ENCODE data around the gene FRS2.

FRS2 gene

DNA sequence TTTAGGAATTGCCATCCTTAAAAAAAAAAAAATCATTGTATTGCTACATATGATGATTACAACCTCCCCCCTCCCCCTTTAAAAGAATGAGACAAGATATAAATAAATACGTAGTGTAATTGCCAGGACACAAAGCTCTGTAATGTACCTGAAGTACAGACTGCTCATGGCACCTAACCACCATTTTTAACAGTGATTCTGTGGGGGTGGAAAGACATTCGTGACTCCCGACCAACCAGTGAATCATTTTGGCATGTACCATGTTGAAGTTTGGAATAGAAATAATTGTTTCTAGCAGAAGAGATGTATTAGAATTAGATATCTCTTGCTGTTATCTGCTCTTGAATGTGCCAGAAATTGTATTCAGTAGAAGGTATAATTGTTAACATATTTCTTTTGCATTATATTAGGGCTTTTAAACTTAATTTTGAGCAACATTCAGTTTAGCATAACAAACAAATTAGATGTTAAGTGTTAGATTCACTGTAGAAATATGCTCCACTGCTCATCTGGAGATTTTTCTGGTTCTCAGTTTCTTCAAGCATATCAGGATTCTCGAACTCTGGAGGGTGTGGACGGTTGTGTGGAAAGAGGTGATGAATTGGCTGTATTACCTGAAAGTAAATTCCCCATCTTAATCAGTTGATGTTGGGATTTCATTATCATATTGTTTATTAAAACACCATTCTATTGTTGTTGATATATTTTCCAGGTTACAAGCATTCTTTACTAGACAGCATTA, 31.1 kb downstream of the FRS2 start:
- no peak for DNase-seq (ENCODE audit: low read depth in 2 of 2)

DNA sequence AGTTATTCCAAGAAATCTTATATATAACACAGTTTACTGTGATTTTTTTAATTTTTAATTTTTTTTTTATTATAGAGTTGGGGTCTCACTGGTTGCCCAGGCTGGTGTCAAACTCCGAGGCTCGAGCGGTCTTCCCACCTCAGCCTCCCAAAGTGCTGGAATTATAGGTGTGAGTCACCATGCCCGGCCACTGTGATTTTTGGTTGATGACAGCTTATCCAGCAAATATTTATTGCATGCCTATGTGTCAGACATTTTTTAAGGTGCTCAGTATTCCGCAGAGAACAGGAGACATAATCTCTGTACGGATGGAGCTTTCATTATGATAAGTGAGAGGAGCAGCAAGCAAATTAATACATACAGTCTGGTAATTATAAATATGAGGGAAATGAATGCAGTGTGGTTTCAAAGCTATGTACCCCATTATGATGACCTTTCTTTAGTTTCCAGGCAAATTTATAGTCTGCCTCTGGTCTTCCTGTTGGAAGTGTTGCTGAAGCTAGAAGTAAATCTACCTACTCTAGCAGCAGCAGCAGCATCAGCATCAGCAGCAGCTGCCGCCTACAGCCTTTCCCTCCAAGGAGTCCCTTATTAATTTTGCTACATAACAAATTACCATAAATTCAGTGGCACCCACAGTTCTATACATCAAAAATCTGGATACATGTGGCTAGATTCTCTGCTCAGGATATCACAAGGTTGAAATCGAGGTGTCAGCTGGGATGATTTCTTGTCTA, 32.3 kb downstream of the FRS2 start:
- DNase-seq (ENCODE audit: low read depth in 2 of 2): no peak

DNA sequence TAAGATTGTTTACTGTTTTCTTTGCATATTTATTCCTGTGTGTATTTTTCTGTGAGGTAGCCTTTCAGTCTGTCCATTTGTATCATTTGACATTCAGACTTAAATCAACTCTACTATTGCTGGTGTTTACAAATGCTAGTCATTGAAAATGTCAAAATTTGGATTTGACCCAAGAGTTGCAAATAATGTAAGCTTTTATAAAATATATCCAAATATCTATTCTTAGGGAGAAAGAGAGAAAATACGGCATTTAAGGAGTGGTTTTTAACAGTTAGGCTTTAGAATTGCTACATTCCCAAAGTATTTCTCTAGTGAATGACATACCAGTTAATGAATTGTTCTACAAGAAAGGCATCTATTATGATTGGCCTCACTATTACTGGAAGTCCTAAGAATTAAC, 37.9 kb downstream of the FRS2 start:
- DNase-seq (ENCODE audit: low read depth in 2 of 2): no peak

DNA sequence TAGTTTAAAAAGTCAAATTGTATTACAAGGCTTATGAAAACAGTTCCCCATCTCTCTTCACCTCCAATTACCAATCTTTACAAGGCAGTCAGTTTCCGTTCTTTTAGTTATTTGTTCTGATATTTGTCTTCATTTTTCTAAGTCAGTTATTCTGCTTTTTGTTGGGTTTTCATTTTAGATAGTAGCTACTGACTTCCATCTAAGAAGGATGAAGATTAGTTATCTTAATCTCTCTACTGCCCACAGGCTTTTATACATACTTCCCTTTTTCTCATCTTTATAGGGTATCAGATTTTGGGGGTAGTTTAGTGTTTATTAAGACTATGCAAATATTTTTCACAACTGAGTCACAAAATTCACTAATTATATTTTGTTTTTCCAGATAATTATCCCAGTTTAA, 38.4 kb downstream of the FRS2 start:
- no peak for DNase-seq (ENCODE audit: low read depth in 2 of 2)

DNA sequence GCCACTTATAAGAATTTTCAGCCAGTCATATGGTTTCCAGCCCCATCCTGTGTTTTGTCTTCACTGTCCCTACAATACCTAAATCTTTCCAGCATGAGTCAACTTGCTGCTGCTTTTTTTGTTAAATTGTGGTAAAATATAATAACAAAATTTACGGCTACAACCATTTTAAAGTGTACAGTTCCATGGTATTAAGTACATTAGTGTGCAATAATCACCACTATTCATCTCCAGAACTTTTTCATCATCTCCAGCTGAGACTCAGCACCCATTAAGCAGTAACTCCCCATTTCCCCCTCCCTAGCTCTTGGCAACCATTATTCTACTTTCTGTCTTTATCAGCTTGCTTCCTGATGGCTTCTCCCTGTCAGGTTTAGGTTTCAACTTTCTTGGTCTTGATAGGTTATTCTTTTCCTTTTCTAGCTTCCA, 39.1 kb downstream of the FRS2 start:
- DNase-seq (ENCODE audit: low read depth in 2 of 2): no peak

DNA sequence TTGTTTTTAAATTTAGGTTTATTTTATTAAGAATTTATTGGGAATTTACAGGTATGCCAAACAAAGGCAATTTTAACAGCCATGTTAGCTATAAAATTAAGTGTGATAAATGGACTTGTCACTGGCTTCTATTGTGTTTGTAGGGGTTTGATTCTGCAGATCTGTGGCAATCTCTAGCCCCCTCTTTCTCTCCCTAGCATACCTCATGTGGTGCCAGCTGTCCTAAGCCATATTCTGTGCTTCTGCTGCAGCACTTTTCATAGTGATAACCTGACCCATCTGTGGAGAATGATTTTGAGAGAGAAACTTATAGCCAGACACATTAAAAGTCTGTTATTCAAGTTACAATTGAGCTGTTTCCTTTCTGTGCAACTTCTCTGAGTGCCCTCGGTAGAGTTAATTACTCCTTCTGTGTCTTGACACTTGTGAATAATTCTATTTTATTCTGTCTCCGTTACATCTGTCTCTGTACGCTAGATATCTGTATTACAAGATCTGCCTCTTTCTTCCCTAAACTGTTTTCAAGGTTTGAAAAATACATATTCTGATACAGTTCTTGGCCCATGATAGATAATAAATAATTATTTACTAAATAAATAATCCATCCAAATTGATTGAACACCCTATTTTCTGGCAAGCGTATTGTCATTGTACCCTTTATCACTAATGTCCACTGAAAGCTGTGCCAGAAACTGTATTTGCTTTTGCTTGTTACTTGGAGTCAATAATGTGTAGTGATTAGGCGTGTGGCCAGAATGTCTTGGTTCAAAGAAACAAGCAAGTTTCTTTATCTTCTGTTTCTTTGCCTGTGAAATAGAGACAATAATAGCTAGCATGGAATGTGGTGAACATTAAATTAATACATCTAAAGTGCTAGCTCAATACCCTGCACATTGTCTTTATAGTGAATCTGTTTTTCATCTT, 40.0 kb downstream of the FRS2 start:
- no peak for DNase-seq (ENCODE audit: low read depth in 2 of 2)

DNA sequence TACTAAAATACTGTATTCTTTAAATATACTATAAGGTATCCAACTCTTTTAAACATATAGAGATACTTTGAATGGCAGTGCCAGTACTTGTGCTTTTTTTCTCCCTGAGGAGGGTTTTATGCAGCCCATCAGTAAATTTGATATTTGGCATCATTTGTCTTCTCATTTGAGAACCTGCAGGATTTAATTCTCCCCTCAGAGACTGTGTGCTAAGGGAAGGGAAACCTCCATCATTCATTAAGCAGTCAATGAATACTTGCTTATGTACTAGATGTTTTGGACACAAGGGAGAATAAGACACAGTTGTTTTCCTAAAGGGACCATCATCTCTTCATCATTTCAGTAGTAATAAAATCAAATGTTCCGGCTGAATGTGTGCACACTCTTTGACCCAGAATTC, 40.8 kb downstream of the FRS2 start:
- no peak for DNase-seq (ENCODE audit: low read depth in 2 of 2)

DNA sequence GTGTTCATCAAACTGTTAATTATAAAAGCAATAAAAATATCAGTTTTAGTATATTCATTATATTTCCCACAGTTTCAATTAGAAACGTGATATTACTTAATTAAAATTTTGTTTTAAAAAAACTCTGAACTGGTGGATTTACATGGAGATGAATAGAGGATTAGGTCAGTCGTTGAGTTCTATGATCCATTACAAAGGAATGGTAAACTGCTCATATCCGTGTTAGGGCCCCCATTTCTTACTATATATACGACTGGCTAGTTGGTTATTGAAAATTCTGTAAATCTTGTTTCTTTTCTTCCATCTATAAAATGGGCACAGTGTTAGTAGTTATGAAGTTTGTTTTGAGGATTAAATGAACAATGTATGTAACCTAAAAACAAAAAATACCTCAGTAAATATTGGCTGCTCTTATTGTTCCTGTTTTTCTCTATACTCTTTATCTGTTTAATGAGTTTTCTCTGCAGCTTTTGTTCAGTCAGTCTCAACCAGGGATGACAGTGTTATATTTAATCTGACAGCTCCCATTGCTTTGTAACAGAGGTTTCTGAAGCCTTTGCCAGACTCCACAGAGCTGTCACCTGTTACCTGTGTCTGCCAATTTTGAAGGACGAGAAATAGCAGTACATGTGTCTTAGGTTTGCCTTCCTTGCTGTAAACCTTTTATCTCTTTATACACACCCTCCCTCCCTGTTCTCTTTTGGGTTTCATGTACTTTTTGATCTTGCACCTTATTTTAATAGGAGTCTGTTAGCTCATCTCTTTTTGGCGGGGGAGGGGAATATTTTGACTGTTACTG, 41.5 kb downstream of the FRS2 start:
- DNase-seq (ENCODE audit: low read depth in 2 of 2): no peak

DNA sequence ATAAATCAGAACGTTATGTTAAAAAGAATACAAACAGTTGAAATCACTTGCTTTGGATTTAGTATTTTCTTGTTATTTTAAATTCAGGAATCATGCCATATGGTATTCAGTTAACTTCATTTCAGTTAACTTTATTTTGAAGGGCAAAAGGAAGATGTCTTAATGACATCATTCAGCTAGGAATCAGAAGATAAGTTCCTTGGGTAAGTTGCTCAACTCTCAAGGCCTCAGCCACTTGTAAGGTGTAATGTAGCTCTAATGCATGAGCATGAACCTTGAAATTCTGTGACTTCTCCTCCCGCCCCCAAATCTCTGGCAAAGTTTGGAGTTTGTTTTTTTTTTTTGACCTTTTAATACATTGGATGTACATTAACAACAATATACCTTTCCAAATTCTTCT, 42.6 kb downstream of the FRS2 start:
- DNase-seq (ENCODE audit: low read depth in 2 of 2): no peak

DNA sequence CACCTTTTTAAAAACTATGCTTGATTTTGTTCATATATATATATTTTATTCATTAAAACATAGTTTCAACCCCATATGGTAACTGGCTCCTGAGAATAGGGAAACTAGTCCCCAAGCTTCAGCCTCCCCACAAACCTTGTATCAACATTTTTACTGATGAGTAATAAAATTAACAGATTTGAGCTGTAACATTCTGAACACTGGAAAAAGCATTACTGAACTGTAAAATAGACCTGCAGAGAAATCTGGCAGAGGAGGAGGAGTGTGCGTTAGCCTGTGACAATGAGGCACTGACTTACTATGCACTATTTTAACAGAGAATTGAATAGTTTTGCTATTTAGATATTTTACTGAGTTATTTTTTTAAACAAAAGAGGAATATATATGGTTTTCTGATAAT, 43.1 kb downstream of the FRS2 start:
- no peak for DNase-seq (ENCODE audit: low read depth in 2 of 2)

DNA sequence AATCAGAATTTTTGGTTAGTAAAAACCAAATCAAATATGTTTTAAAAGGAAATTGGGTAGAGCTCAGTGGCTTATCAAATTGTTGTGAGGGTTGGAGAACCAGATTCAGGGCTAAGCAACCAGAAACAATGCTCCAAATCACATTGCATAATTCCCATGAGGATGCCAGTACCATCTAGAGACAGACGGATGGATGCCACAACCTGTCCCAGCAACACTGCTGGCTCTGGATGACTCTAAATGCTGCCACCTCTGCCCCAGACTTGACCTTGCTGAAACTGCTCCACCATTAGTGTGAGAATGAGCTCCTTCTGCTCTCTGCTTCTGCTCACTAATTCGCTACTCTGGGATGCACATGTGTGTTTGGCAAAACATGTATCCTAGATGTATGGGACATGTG, 43.9 kb downstream of the FRS2 start:
- DNase-seq (ENCODE audit: low read depth in 2 of 2): no peak

DNA sequence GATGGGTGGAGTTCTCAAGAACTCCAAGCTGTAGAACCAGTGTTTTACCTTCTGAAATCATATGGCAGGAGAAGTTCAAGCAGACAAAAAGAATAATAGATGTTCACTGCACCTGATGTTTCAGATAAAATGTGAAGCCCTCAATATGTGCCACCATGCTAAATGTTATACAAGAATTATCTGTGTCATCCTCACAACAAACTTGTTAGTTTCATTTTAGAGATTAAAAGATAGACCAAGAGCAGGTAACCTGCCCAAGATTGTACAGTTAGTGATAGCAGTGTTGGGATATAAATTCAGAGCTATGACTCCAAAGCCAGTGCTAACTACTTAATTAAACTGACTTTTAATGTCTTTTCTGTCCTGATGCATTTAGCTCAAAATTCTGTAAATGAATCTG, 44.7 kb downstream of the FRS2 start:
- no peak for DNase-seq (ENCODE audit: low read depth in 2 of 2)

DNA sequence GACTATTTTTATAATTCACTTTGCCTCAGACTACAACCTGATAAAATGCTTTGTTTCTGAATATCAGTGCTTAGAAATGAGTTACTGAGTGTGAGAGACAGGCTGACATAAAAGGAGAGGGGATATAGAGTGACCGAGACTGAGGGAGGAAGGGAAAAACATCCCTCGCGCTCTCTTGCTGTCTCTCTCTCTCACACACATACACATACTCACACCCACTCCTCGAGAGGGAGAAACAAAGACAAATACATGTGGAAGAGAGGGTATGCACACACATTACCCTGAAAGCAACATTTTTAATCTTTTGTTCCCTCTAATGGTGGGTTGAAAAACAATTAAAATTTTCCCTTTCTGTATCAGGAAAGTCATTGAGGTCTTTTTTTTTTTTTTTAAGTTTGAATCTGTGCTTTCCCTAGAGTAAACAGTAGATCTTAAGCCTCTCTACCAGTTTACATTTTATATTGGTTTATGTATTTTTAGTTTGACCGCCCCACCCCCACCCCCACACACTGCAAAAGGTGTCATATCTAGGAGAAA, 45.3 kb downstream of the FRS2 start:
- no peak for DNase-seq (ENCODE audit: low read depth in 2 of 2)

DNA sequence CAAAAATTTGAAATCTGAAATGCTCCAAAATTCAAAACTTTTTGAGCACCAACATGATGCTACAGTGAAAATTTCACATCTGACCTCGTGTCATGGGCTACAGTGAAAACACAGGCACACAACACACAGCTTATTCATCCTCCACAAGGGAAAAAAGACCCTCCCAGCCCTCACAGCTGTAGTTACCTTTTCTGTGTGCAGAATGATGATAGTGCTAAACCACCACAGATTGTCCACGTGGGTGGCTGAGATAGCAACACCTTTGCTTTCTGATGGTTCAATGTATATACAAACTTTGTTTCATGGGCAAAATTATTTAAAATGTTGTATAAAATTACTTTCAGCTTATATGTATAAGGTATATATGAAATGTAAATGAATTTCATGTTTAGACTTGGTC, 46.8 kb downstream of the FRS2 start:
- no peak for DNase-seq (ENCODE audit: low read depth in 2 of 2)

DNA sequence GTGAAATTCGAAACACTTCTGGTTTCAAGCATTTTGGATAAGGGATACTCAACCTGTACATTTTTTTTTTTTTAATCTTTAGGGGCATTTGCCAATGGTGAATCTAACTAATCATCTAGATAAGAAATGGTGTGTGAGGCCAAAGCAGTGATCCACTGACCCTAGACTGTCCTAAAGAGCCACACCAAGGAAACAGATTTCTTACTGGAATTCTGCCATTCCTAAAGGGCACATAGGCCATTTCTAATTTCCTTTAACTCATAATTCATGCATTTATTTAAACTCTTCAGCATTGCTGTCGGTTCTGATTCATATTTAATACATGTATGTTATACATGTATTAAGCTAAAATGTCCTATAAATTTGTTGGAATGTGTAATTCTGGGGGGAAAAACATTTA, 47.2 kb downstream of the FRS2 start:
- DNase-seq (ENCODE audit: low read depth in 2 of 2): no peak

DNA sequence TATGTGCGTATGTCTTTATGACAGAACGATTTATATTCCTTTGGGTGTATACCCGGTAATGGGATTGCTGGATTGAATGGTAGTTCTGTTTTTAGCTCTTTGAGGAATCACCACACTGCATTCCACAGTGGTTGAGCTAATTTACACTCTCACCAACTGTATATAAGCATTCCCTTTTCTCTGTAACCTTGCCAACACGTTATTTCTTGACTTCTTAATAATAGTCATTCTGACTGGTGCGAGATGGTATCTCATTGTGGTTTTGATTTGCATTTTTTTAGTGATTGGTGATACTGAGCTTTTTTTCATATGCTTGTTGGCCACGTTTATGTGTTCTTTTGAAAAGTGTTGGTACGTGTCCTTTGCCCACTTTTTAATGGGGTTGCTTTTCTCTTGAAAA, 49.7 kb downstream of the FRS2 start:
- DNase-seq (ENCODE audit: low read depth in 2 of 2): no peak

DNA sequence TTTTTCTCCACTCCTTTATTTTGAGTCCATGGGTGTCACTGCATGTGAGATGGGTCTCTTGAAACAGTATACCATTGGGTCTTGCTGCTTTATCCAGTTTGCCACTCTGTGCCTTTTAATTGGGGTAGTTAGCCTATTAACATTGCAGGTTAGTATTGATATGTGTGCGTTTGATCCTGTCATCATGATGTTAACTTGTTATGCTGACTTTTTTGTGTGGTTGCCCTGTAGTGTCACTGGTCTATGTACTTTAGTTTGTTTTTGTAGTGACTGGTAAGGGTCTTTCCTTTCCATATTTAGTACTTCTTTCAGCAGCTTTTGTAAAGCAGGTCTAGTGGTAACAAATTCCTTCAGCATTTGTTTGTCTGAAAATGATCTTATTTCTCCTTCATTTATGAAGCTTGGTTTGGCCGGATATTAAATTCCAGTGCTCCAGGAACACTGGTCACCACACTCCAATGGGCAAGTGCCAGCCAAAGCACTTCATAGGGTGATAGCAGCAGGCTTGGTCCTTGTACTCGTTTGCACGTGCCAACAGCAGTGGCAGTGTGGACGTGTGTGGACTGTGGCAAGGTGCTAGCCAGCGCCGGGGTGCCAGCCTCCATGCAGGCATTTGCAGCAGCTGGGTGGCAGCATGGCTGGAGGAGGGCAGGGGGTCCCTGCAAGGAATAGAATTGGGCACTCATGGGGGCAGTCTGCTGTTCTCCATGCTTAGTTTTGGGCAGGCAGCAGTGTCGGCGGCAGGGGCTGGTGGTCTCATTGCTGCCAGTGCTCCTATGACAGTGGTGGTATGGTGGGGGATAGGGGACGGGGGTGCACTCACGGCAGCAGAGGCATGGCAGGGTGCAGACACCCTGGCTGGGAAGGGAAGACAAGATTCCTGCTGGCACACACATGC, 53.5 kb downstream of the FRS2 start:
- no peak for DNase-seq (ENCODE audit: low read depth in 2 of 2)

DNA sequence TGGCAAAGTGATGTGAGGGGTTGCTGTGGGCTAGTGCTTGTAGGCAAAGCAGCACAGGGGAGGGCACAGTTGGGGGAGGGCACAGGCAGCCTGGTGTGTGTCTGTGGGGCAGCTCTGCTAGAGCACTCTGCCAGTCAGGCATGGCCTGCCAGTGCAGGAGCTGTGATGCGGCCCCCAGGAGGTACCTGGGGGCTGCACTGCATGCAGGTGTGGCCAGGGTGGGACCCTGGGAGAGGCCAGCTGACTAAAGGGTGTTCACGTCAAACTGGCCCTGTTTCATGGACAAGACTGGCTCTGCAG, 54.1 kb downstream of the FRS2 start:
- no peak for DNase-seq (ENCODE audit: low read depth in 2 of 2)

DNA sequence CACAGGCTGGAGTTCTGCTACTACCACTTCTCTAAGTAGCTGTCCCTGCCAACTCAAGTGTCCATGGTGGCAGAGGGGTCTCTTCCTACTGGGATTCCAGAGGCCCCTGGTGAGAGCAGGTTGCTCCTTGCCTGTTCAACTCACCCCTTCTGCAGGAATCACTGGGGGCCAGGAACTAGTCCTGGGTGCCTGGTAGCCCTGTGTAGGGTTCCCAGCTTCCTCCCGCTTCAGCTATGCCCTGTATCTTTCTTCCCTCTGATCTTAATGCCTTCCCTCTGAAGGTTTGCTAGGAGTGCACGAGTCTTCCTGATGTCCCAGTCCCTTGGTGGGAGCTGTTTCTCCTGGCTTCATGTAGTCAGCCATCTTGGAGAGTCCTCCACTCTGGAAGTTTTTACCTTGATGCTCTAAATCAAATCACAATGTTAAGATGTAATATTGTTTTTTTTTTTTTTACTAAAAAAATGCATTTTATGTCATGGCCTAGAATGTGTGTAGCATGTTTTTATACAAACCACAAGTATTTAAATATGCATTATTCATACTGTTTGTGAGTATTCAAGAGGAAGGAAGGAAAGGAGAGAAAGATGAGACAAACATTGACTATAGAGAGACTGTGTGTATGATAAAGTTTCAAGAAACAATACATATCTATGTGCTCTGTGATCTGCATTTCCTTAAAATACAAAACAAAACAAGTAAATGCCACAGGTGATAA, 54.7 kb downstream of the FRS2 start:
- no peak for DNase-seq (ENCODE audit: low read depth in 2 of 2)

Measured in stimulated activated CD8-positive, alpha-beta memory T cell treated with anti-CD3 and anti-CD28 coated beads, Interleukin-7, amount 100 ng/mL, for 1 hour (primary cell).